ENCODE data around the gene CCBE1.

The CCBE1 gene

DNA sequence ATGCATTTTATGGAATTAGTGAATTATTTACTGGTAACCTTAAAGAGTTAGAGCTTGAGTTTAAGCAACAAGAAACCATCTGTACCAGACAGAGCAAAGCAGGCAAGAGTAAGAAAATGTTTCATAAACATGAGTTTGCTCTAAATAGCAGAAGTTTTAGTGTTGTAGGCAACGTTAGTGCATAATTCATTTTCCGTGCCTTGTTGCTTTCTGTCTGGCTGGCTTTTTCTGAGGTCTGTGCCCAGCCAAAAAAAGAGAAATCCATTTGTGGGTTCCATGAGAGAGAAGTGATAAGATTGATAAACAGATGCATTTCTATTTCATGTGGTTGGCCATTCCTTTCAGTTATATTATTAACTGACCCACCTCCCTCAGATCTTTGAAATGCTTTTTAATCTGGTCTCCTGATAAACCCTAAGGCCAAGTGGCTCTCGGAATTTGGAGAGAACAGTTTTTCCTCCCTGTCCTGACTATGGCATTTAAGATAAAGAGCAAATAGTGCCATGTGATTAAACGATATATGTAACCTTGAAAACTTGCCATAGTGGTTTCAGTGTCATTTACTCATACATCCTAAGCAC is 198.6 kb downstream of the CCBE1 start:
- DNase-seq: no peak
- in situ Hi-C loops (cut with HindIII; ENCODE audit: low pct_ligation_motif_present, low pct_unique_long_range_greater_than_20kb, low sequenced_read_pairs): no loop called here

DNA sequence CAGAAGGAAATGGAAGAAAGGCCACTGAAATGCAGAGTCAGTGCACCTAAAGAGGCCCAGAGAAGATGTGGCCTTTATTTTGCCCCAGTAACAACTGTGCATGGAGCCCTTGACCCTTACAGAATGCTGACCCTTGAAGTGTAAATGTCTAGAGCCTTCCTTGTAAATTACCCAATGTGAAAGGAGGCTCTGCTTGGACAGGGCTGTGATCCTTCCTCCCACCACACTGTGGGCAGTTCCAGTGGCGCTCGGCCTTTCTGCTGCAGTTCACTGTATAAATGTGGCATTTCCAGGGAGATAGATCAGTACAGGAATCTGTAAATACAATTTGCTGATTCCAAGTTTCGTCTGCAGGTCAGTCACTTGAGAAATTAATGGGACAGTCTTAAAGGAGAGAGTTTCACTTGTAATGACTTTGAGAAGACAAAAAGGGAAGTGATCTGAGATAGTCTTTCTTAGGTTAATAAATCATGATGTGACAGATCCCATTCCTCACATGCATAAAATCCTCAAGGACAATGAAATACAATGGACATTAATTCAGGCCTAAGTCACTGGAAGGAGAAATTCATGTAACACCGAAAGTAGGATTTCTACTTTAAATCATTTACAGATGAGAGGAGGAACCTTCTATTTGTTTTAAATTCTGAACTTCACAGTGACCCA is 204.3 kb downstream of the CCBE1 start:
- DNase-seq: no peak
- in situ Hi-C loops (cut with HindIII; ENCODE audit: low pct_ligation_motif_present, low pct_unique_long_range_greater_than_20kb, low sequenced_read_pairs): no loop called here

- in situ Hi-C loops (cut with HindIII; ENCODE audit: low pct_ligation_motif_present, low pct_unique_long_range_greater_than_20kb, low sequenced_read_pairs): no loop called here
- DNase-seq: no peak
Observed at GRCh38 chr18:59488899-59489298, 208.3 kb downstream of the CCBE1 start.

DNA sequence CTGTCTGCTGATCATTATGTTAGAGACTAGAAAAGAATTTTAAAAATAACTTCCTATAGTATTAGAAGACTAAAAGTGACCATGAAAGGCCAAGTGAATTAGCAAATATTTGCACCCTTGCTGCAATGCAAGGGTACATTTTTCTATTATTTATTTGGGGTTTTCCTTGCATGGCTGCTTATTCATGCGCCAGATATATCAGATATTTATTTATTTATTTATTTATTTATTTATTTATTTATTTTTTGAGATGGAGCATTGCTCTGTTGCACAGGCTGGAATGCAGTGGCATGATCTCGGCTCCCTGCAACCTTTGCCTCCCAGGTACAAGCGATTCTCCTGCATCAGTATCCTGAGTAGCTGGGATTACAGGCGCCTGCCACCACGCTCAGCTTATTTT is 211.8 kb downstream of the CCBE1 start:
- in situ Hi-C loops (cut with HindIII; ENCODE audit: low pct_ligation_motif_present, low pct_unique_long_range_greater_than_20kb, low sequenced_read_pairs): no loop called here
- DNase-seq: no peak

DNA sequence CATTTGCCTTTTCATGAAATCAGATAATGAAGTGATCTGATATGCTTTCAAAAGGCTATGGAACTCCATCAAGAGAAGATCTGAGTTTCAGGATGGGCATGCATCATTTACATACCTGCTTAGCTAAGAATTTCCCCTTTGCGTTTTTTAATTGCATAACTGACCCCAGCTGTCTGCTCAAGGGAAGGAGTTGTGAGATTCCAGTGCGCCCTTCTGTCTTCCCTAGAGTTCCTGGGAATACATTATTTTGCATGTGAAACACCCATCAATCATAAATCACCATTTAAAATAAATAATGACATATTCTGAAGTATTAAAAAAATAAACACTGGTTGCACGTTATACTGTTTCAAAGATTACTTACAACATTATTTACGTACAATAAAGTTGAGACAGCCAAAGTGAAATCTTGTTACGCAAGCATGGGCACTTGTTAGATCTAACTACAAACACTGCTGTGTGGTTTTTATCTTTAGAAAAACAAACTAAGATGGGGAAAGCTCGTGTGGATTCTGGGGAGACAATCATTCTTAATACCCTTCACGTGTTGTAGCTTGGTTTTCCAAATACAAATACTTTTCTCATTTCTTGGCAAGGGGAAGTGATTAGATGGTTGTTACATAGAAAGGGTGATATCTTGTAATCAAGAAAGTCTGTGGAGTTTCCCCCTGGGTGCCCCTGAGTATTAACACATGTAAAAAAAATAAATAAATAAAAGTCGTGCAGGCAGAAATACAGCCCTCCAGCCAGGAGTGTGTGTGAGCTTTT is 212.5 kb downstream of the CCBE1 start:
- in situ Hi-C loops (cut with HindIII; ENCODE audit: low pct_ligation_motif_present, low pct_unique_long_range_greater_than_20kb, low sequenced_read_pairs): no loop called here
- DNase-seq: no peak

GRCh38 chr18:59484131-59484530 is 213.1 kb downstream of the CCBE1 start:
- in situ Hi-C loops (cut with HindIII; ENCODE audit: low pct_ligation_motif_present, low pct_unique_long_range_greater_than_20kb, low sequenced_read_pairs): no loop called here
- DNase-seq: no peak

- DNase-seq: no peak
- in situ Hi-C loops (cut with HindIII; ENCODE audit: low pct_ligation_motif_present, low pct_unique_long_range_greater_than_20kb, low sequenced_read_pairs): no loop called here
Observed at GRCh38 chr18:59481436-59481835, 215.8 kb downstream of the CCBE1 start.

- in situ Hi-C loops (cut with HindIII; ENCODE audit: low pct_ligation_motif_present, low pct_unique_long_range_greater_than_20kb, low sequenced_read_pairs): no loop called here
- no peak for DNase-seq
Observed at GRCh38 chr18:59479776-59480175, 217.4 kb downstream of the CCBE1 start.

DNA sequence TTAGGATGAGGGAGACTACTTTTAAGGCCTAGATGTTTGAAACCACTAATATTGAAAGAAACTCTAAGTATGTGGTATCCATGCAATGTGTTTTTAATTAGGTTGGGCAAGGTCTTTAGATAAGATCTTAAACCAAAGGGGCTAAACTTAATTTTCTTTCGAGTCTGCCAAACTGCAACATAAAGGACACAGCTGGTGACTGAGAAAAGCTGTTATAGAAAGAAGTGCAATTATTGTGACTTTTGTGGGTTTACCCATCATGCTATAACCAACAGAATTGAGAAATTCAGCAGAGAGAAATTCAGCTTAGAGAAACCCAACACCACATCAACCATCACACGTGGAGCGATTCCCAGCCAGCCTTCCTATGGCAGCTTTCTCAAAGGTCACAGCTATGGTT is 218.6 kb downstream of the CCBE1 start:
- in situ Hi-C loops (cut with HindIII; ENCODE audit: low pct_ligation_motif_present, low pct_unique_long_range_greater_than_20kb, low sequenced_read_pairs): no loop called here
- no peak for DNase-seq

GRCh38 chr18:59477849-59478248 is 219.4 kb downstream of the CCBE1 start:
- DNase-seq: no peak
- in situ Hi-C loops (cut with HindIII; ENCODE audit: low pct_ligation_motif_present, low pct_unique_long_range_greater_than_20kb, low sequenced_read_pairs): no loop called here

- no peak for DNase-seq
- in situ Hi-C loops (cut with HindIII; ENCODE audit: low pct_ligation_motif_present, low pct_unique_long_range_greater_than_20kb, low sequenced_read_pairs): no loop called here
Observed at GRCh38 chr18:59470561-59471121, 226.6 kb downstream of the CCBE1 start.

DNA sequence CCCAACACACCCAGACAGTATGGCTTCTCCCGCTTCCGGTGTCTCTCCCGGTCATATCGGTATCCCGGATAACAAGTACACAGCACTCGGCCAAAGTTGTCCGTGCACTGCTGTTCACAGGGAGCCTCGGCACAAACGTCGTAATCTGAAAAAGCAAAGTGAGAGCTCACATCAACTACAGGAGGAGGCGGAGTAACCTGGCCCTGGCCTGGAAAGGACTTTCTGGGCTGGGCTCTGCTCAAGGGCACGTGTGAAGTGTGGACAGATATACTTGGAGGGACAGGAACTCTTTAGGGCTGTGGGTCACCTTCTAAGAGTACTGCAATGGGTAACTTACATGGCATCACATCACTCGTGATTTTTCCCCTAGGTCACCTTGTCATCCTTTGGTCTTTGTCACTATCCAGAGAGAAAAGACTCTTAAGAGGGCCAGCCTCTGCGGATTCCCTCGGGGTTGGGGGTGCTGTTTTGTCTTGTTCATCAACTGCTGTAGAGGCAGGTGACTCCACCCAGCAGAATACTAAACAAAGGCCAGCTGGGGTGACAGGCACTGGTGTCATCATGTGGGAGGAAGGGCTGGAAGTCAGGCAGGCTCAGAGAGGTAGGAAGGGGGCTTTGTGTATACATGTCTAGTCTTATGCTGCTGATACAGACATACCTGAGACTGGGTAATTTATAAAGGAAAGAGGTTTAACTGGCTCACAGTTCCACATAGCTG is 227.6 kb downstream of the CCBE1 start:
- no peak for DNase-seq
- in situ Hi-C loops (cut with HindIII; ENCODE audit: low pct_ligation_motif_present, low pct_unique_long_range_greater_than_20kb, low sequenced_read_pairs): no loop called here

GRCh38 chr18:59468821-59469220 is 228.4 kb downstream of the CCBE1 start:
- in situ Hi-C loops (cut with HindIII; ENCODE audit: low pct_ligation_motif_present, low pct_unique_long_range_greater_than_20kb, low sequenced_read_pairs): no loop called here
- DNase-seq: no peak

- in situ Hi-C loops (cut with HindIII; ENCODE audit: low pct_ligation_motif_present, low pct_unique_long_range_greater_than_20kb, low sequenced_read_pairs): no loop called here
Observed at GRCh38 chr18:59467497-59467896, 229.7 kb downstream of the CCBE1 start.

DNA sequence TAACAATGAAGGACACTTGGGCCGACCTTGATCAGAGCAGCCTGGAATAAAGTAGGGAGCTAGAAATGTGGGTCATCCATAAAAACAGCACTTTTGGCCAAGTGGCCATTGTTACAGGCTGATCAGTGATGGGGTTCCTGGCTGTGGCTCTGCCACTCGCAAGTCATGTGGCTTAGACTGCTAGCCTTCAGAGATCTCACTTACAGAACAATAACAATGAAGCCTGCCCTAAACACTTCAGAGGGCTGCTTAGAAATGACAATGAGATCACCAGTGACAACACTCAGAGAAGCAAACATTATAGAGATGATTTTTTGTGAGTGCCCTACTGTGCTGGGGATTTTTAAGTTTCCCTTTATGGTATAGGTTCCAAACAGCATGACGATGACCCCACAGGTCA is 230.2 kb downstream of the CCBE1 start:
- in situ Hi-C loops (cut with HindIII; ENCODE audit: low pct_ligation_motif_present, low pct_unique_long_range_greater_than_20kb, low sequenced_read_pairs): no loop called here

More at GRCh38 chr18:59467497-59467896, 229.7 kb downstream of the CCBE1 start:
- no peak for DNase-seq

DNA sequence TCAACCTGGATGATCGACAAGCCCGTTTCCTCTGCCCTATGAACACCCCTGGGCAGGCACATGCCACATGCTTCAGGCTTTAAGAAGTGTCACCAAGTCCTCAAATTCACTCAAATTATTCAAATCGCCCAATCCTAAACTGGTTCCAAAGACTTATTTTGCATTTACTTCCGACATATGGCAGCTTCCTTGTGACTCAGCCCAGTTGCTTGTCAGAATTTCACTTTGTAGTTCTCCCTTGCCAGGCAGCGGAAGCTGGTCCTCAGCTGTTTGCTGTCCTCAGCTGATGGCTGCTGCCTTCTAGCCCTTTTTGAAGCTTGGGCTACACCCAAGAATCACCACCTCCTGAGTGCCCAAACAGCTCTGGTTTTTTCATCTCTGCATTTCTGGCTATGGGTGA is 232.7 kb downstream of the CCBE1 start:
- in situ Hi-C loops (cut with HindIII; ENCODE audit: low pct_ligation_motif_present, low pct_unique_long_range_greater_than_20kb, low sequenced_read_pairs): no loop called here
- DNase-seq: no peak

More for the DNA sequence above, 230.2 kb downstream of the CCBE1 start:
- no peak for DNase-seq

GRCh38 chr18:59461171-59461570 is 236.1 kb downstream of the CCBE1 start:
- DNase-seq: no peak
- in situ Hi-C loops (cut with HindIII; ENCODE audit: low pct_ligation_motif_present, low pct_unique_long_range_greater_than_20kb, low sequenced_read_pairs): no loop called here

DNA sequence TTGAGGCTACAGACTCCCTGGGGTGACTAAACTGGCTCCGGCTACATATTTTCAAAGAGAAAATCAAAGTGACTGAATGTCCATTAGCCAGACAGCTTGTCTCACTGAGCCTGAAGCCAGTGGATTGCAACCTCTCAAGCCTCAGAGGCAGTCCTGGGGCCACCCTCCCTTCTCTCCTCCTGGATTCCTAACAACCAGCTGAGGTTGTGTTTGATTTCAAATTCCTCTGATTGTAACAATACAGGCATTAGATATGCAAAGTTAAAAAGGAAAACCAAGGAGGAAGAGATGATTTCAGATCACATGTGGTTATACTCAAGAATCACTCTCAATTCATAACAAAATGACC is 237.2 kb downstream of the CCBE1 start:
- in situ Hi-C loops (cut with HindIII; ENCODE audit: low pct_ligation_motif_present, low pct_unique_long_range_greater_than_20kb, low sequenced_read_pairs): no loop called here
- DNase-seq: no peak
